Uterus (tissue), 4 donors: Measurements from ENCODE around the gene CPLANE2. TPM values are rescaled to one million over a fixed set of nuclear protein-coding genes. Genes with fewer than 3 reads are reported as not detected.

Experiments used
- DNase-seq, 2 donors: peaks; one replicate each; pipeline ENCODE4 v3.0.0-alpha.2; 2019 to 2020
- H3K27ac ChIP-seq, 2 donors: fragments of 200-600 bp; sonication (generic); 1 replicate in 1 of 2; 2 replicates in 1 of 2; pipeline ENCODE4 v1.5.1; 2016 to 2018
- H3K27me3 ChIP-seq, 2 donors: fragments of 200-600 bp; sonication (generic); one replicate each; pipeline ENCODE4 v1.5.1; 2018 to 2019; ENCODE audit warnings: control low read depth in 1 of 2
- H3K36me3 ChIP-seq, 2 donors: fragments of 200-600 bp; sonication (generic); one replicate each; pipeline ENCODE4 v1.5.1; 2019; ENCODE audit warnings: control low read depth in 1 of 2
- H3K4me1 ChIP-seq, 2 donors: fragments of 200-600 bp; sonication (generic); one replicate each; pipeline ENCODE4 v1.5.1; 2018 to 2019; ENCODE audit warnings: control low read depth in 1 of 2
- H3K4me3 ChIP-seq, 2 donors: fragments of 200-600 bp; sonication (generic); 1 replicate in 1 of 2; 2 replicates in 1 of 2; pipeline ENCODE4 v1.5.1; 2018 to 2019; ENCODE audit warnings: mild to moderate bottlenecking in 1 of 2
- H3K9me3 ChIP-seq, 2 donors: fragments of 200-600 bp; sonication (generic); one replicate each; pipeline ENCODE4 v1.5.1; 2019; ENCODE audit warnings: control low read depth in 1 of 2
- CTCF ChIP-seq, 4 experiments: fragments of 200-600 bp in 2 of 4; fragments of 450-650 bp in 2 of 4; sonication (generic) in 2 of 4; IDR thresholded peaks; one replicate each; pipeline ENCODE4 v1.5.1; 2016 to 2019; ENCODE audit warnings: antibody characterized with exemption in 4 of 4, mild to moderate bottlenecking in 2 of 4, moderate library complexity in 1 of 4
- POLR2A ChIP-seq, 2 donors: fragments of 450-650 bp; IDR thresholded peaks; one replicate each; pipeline ENCODE4 v1.6.1; 2016; ENCODE audit warnings: antibody characterized with exemption in 2 of 2, mild to moderate bottlenecking in 1 of 2, moderate library complexity in 1 of 2
- intact Hi-C: fragments of 100-400 bp; cut with DNase I; formaldehyde crosslinking; loops from one replicate; pipeline ENCODE4 v1.15.1; 2023; ENCODE audit warnings: low total_unique reads
- total RNA-seq, 4 donors: library from RNA; depleted of rRNA in 3 of 4; stranded (reverse); fragments of >200 nt in 3 of 4; gene quantifications; one replicate each; pipeline versions ENCODE4 v1.1.0 to v1.2.4, GENCODE V29; 2014 to 2023
- donor health status: DM: yes; HTN: yes; CAD: no.

Gene CPLANE2
- total RNA-seq, 4 donors from 2014 or later: 5.1 to 7.4 (median 5.5) TPM

- intact Hi-C loops: loop anchor here (10.0 kb wide), 2 partner anchors 112 to 168 kb away; partner anchors contain the start of genes FAM131C and FBXO42
- Histone ChIP-seq H3K27me3 (no peaks in the 10 kb centered on the region), H3K36me3 (no peaks in the 10 kb centered on the region), H3K4me3 (no peak overlapping the region), H3K4me1 (peaks cover 17 to 19% of the 10 kb centered on the region in 2 donors), H3K27ac (peak overlapping the region in 1 of 2 donors; percentile 90), H3K9me3 (no peaks in the 10 kb centered on the region)
- no peak for TF ChIP-seq POLR2A (IDR thresholded peaks at IDR 0.05)
- DNase-seq: no peak
These were observed 6.2 kb upstream of the CPLANE2 start for GRCh38 chr1:16243215-16243610.

GRCh38 chr1:16242556-16243214 lies 5.7 kb upstream of the CPLANE2 start:
- Histone ChIP-seq H3K4me1 (peaks cover 12 to 17% of the 10 kb centered on the region in 2 donors), H3K9me3 (no peaks in the 10 kb centered on the region), H3K27ac (peak overlapping the region in 1 of 2 donors; percentile 90), H3K36me3 (no peaks in the 10 kb centered on the region), H3K27me3 (no peaks in the 10 kb centered on the region), H3K4me3 (no peak overlapping the region)
- TF ChIP-seq POLR2A (IDR thresholded peaks at IDR 0.05): no peak
- no peak for TF ChIP-seq CTCF (IDR thresholded peaks at IDR 0.05)
- DNase-seq: no peak
- intact Hi-C loops: loop anchor here (10.0 kb wide), 2 partner anchors 112 to 168 kb away; partner anchors contain the start of genes FAM131C and FBXO42

GRCh38 chr1:16241221-16241708 lies 4.3 kb upstream of the CPLANE2 start:
- H3K4me3 ChIP-seq: no peak overlapping the region
- no peak for DNase-seq
- no peak overlapping the region for H3K27ac ChIP-seq
- no peaks in the 10 kb centered on the region for H3K9me3 ChIP-seq
- intact Hi-C loops: loop anchor here (10.0 kb wide), 2 partner anchors 114 to 166 kb away; partner anchors contain the start of genes FAM131C and FBXO42
- no peaks in the 10 kb centered on the region for H3K27me3 ChIP-seq
- no peaks in the 10 kb centered on the region for H3K36me3 ChIP-seq
- H3K4me1 ChIP-seq: peaks cover 3 to 6% of the 10 kb centered on the region in 2 donors
- TF ChIP-seq CTCF (IDR thresholded peaks at IDR 0.05) (no peak), POLR2A (IDR thresholded peaks at IDR 0.05) (no peak)

- Histone ChIP-seq H3K4me1 (peaks cover 3 to 5% of the 10 kb centered on the region in 2 donors), H3K36me3 (no peaks in the 10 kb centered on the region), H3K4me3 (no peak overlapping the region), H3K27me3 (no peaks in the 10 kb centered on the region), H3K27ac (no peak overlapping the region), H3K9me3 (no peaks in the 10 kb centered on the region)
- no peak for TF ChIP-seq POLR2A (IDR thresholded peaks at IDR 0.05)
- no peak for TF ChIP-seq CTCF (IDR thresholded peaks at IDR 0.05)
- intact Hi-C loops: loop anchor here (10.0 kb wide), 2 partner anchors 115 to 165 kb away; partner anchors contain the start of genes FAM131C and FBXO42
- DNase-seq: no peak
These were observed 3.0 kb upstream of the CPLANE2 start for GRCh38 chr1:16239972-16240491.

- Histone ChIP-seq H3K27ac (peak overlapping the region; percentile 79 to 90), H3K4me3 (peak overlapping the region; percentile 50 to 51), H3K4me1 (peaks cover 0 to 5% of the 10 kb centered on the region in 2 donors), H3K27me3 (no peaks in the 10 kb centered on the region), H3K36me3 (no peaks in the 10 kb centered on the region), H3K9me3 (no peaks in the 10 kb centered on the region)
- intact Hi-C loops: no loop called here
- DNase-seq: no peak
- TF ChIP-seq CTCF (IDR thresholded peaks at IDR 0.05): no peak
- TF ChIP-seq POLR2A (IDR thresholded peaks at IDR 0.05): no peak
These were observed 404 bp upstream of the CPLANE2 start for GRCh38 chr1:16237343-16237830.
